ENCODE measurements around the gene EVC. TPM values are rescaled to one million over a fixed set of nuclear protein-coding genes. Genes with fewer than 3 reads are reported as not detected.

Gene EVC
- total and polyA plus RNA-seq, 2 donors from 2014 or later, result 7.8 to 159 TPM

DNA sequence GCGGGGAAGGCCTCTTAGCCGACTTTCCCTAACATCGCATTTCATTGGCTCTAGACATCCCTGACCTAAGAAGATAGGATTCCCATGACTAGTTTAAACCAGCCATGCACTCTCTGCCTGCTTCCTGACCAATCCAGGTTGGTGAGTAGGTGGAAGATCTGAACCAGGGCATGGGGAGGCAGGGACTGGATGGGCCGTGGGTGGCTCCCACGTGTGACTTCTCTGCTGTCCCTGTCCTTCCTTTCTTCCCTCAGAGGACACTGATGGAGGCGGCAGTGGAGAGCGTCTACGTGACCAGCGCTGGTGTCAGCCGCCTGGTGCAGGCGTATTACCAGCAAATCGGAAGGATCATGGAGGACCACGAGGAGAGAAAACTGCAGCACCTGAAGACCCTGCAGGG is 90.7 kb downstream of the EVC start:
- Histone ChIP-seq H3K4me1 (ENCODE audit: control insufficient read depth in 2 of 3, insufficient read depth in 2 of 3, low read depth in 1 of 3, low read length in 3 of 3) (no peaks in the 10 kb centered on the region), H3K27ac (ENCODE audit: low read depth in 2 of 2, low read length in 2 of 2) (no peak overlapping the region), H3K9ac (ENCODE audit: low read length in 3 of 3) (no peak overlapping the region), H3K4me3 (ENCODE audit: low read length in 3 of 3) (no peak overlapping the region), H3K36me3 (ENCODE audit: control insufficient read depth in 2 of 3, insufficient read depth in 3 of 3, low read length in 3 of 3) (peaks cover 5 to 49% (median 21%) of the 10 kb centered on the region in 3 donors), H3K27me3 (ENCODE audit: control insufficient read depth, insufficient read depth, low read length) (no peaks in the 10 kb centered on the region), H3K9me3 (ENCODE audit: control insufficient read depth in 2 of 3, insufficient read depth in 1 of 3, low read length in 3 of 3) (no peaks in the 10 kb centered on the region)
- TF ChIP-seq, protein P1, sequence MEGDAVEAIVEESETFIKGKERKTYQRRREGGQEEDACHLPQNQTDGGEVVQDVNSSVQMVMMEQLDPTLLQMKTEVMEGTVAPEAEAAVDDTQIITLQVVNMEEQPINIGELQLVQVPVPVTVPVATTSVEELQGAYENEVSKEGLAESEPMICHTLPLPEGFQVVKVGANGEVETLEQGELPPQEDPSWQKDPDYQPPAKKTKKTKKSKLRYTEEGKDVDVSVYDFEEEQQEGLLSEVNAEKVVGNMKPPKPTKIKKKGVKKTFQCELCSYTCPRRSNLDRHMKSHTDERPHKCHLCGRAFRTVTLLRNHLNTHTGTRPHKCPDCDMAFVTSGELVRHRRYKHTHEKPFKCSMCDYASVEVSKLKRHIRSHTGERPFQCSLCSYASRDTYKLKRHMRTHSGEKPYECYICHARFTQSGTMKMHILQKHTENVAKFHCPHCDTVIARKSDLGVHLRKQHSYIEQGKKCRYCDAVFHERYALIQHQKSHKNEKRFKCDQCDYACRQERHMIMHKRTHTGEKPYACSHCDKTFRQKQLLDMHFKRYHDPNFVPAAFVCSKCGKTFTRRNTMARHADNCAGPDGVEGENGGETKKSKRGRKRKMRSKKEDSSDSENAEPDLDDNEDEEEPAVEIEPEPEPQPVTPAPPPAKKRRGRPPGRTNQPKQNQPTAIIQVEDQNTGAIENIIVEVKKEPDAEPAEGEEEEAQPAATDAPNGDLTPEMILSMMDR (IDR thresholded peaks at IDR 0.05; ENCODE audit: borderline replicate concordance, extremely low read depth, insufficient read depth), result no peak
- DNase-seq, result no peak
- intact Hi-C loops (cut with DNase I), result no loop called here
- no peak for FAIRE-seq

DNA sequence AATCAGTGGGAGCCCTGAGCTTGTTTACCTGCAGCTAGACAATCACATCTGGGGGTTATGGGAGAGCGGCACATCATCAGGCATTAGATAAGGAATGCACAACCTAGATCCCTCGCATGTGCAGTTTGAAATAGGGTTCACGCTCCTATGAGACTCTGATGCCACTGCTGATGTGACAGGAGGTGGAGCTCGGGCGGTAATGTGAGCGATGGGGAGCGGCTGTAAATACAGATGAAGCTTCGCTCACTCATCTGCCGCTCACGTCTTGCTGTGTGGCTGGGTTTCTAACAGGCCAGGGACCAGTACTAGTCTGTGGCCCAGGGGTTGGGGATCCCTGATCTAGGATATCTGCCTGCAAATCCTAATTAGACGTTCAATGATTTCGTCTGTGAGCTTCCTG is 91.6 kb downstream of the EVC start:
- intact Hi-C loops (cut with DNase I), result no loop called here
- H3K36me3 ChIP-seq (ENCODE audit: control insufficient read depth in 2 of 3, insufficient read depth in 3 of 3, low read length in 3 of 3), result peaks cover 7 to 43% (median 25%) of the 10 kb centered on the region in 3 donors
- H3K9ac ChIP-seq (ENCODE audit: low read length in 3 of 3), result no peak overlapping the region
- no peaks in the 10 kb centered on the region for H3K27me3 ChIP-seq (ENCODE audit: control insufficient read depth, insufficient read depth, low read length)
- TF ChIP-seq, protein P1 (IDR thresholded peaks at IDR 0.05; ENCODE audit: borderline replicate concordance, extremely low read depth, insufficient read depth), result no peak
- H3K9me3 ChIP-seq (ENCODE audit: control insufficient read depth in 2 of 3, insufficient read depth in 1 of 3, low read length in 3 of 3), result no peaks in the 10 kb centered on the region
- FAIRE-seq (no peak), DNase-seq (no peak)
- H3K27ac ChIP-seq (ENCODE audit: low read depth in 2 of 2, low read length in 2 of 2), result no peak overlapping the region
- H3K4me3 ChIP-seq (ENCODE audit: low read length in 3 of 3), result no peak overlapping the region
- H3K4me1 ChIP-seq (ENCODE audit: control insufficient read depth in 2 of 3, insufficient read depth in 2 of 3, low read depth in 1 of 3, low read length in 3 of 3), result no peaks in the 10 kb centered on the region

DNA sequence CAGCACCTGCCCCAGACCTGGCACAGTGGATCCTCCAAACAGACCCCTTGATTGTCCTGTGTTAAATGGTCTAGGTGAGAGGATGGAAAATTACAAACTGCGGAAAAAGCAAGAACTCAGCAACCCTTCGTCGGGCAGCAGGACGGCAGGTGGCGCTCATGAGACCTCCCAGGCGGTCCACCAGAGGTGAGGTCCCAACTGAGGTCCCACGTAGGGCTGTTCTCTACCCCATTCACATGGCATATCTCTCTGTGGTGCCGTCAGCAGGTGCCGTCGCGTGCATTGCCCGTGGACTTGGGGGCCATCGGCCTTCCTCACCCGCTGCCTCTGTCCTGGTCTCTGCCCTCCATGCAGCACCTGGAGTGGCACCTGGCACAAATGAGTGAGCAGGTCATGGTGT is 93.7 kb downstream of the EVC start:
- Histone ChIP-seq H3K9ac (ENCODE audit: low read length in 3 of 3) (no peak overlapping the region), H3K36me3 (ENCODE audit: control insufficient read depth in 2 of 3, insufficient read depth in 3 of 3, low read length in 3 of 3) (peaks cover 9 to 52% (median 24%) of the 10 kb centered on the region in 3 donors), H3K4me3 (ENCODE audit: low read length in 3 of 3) (no peak overlapping the region), H3K27me3 (ENCODE audit: control insufficient read depth, insufficient read depth, low read length) (no peaks in the 10 kb centered on the region), H3K4me1 (ENCODE audit: control insufficient read depth in 2 of 3, insufficient read depth in 2 of 3, low read depth in 1 of 3, low read length in 3 of 3) (no peaks in the 10 kb centered on the region), H3K9me3 (ENCODE audit: control insufficient read depth in 2 of 3, insufficient read depth in 1 of 3, low read length in 3 of 3) (no peaks in the 10 kb centered on the region), H3K27ac (ENCODE audit: low read depth in 2 of 2, low read length in 2 of 2) (no peak overlapping the region)
- intact Hi-C loops (cut with DNase I), result no loop called here
- DNase-seq (no peak), FAIRE-seq (no peak)
- TF ChIP-seq, protein P1 (IDR thresholded peaks at IDR 0.05; ENCODE audit: borderline replicate concordance, extremely low read depth, insufficient read depth), result no peak

DNA sequence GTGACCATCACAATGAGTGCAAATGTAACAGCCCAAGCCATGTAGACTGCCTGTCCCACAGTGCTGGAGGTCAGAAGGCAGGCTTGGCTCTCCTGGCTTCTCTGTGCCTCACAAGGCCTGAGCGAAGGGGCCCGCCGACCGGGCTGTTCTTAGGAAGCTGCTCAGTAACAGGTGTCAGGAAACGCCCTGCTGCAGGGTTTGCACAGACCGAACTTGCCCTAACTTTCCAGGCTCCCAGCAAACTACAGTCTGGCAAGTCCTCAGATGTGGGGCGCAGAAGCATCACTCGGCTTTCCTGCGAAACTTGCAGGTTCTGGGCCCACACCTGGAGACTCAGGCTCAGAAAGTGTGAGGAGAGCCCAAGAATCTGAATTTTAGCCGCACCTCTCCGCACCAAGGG is 94.3 kb downstream of the EVC start:
- H3K4me3 ChIP-seq (ENCODE audit: low read length in 3 of 3), result no peak overlapping the region
- TF ChIP-seq, protein P1 (IDR thresholded peaks at IDR 0.05; ENCODE audit: borderline replicate concordance, extremely low read depth, insufficient read depth), result no peak
- H3K27me3 ChIP-seq (ENCODE audit: control insufficient read depth, insufficient read depth, low read length), result no peaks in the 10 kb centered on the region
- peaks cover 12 to 58% (median 27%) of the 10 kb centered on the region in 3 donors for H3K36me3 ChIP-seq (ENCODE audit: control insufficient read depth in 2 of 3, insufficient read depth in 3 of 3, low read length in 3 of 3)
- DNase-seq, result no peak
- H3K27ac ChIP-seq (ENCODE audit: low read depth in 2 of 2, low read length in 2 of 2), result no peak overlapping the region
- H3K9ac ChIP-seq (ENCODE audit: low read length in 3 of 3), result no peak overlapping the region
- FAIRE-seq, result no peak
- no peaks in the 10 kb centered on the region for H3K9me3 ChIP-seq (ENCODE audit: control insufficient read depth in 2 of 3, insufficient read depth in 1 of 3, low read length in 3 of 3)
- intact Hi-C loops (cut with DNase I), result no loop called here
- no peaks in the 10 kb centered on the region for H3K4me1 ChIP-seq (ENCODE audit: control insufficient read depth in 2 of 3, insufficient read depth in 2 of 3, low read depth in 1 of 3, low read length in 3 of 3)
